Measurements from ENCODE around the gene MBP.
A peak's percentile ranks its signal among the peaks of the same experiment; 100 is the strongest.
"Not testable (repeated sequence)": the region's sequence is repeated elsewhere in the genome, so short reads cannot be mapped to it uniquely, and the experiment has no call there.

MBP gene

GRCh38 chr18:76997951-76998808 is 134.4 kb downstream of the MBP start:
- no peak for DNase-seq

- DNase-seq, result no peak
Measured at GRCh38 chr18:76996429-76996828, 136.2 kb downstream of the MBP start.

- no peak for DNase-seq
Measured at GRCh38 chr18:76995896-76996295, 136.7 kb downstream of the MBP start.

GRCh38 chr18:76994086-76994654 is 138.4 kb downstream of the MBP start:
- no peak for DNase-seq

GRCh38 chr18:76993573-76993972 is 139.0 kb downstream of the MBP start:
- no peak for DNase-seq

- DNase-seq, result no peak
Measured at GRCh38 chr18:76993085-76993382, 139.5 kb downstream of the MBP start.

GRCh38 chr18:76992226-76993084 is 140.1 kb downstream of the MBP start:
- DNase-seq, result no peak

- no peak for DNase-seq
Measured at GRCh38 chr18:76991021-76991688, 141.4 kb downstream of the MBP start.

GRCh38 chr18:76990343-76991020 is 142.1 kb downstream of the MBP start:
- DNase-seq, result not testable (repeated sequence)

GRCh38 chr18:76989647-76990190 is 142.9 kb downstream of the MBP start:
- no peak for DNase-seq

GRCh38 chr18:76988827-76989646 is 143.5 kb downstream of the MBP start:
- DNase-seq, result no peak

- DNase-seq, result no peak
Measured at GRCh38 chr18:76988031-76988826, 144.4 kb downstream of the MBP start.

- DNase-seq, result no peak
Measured at GRCh38 chr18:76986406-76986805, 146.2 kb downstream of the MBP start.

- DNase-seq, result no peak
Measured at GRCh38 chr18:76985951-76986236, 146.7 kb downstream of the MBP start.

GRCh38 chr18:76985156-76985950 is 147.2 kb downstream of the MBP start:
- DNase-seq, result no peak

GRCh38 chr18:76984193-76985155 is 148.1 kb downstream of the MBP start:
- DNase-seq, result no peak

- DNase-seq, result no peak
Measured at GRCh38 chr18:76983613-76984051, 149.0 kb downstream of the MBP start.

GRCh38 chr18:76982841-76983583 is 149.6 kb downstream of the MBP start:
- DNase-seq, result peak; percentile 83

All from kidney glomerular epithelial cell (primary cell).